Epithelial cell of proximal tubule (primary cell): Measurements from ENCODE around the gene PDE6A. TPM values are rescaled to one million over a fixed set of nuclear protein-coding genes. Genes with fewer than 3 reads are reported as not detected.

Experiments
- DNase-seq: peaks from one replicate; pipeline ENCODE4 v3.0.0-alpha.2; 2011; ENCODE audit warnings: low read depth
- H3K4me3 ChIP-seq: 2 replicates; pipeline ENCODE4 v1.5.1; 2011; ENCODE audit warnings: low read depth, mild to moderate bottlenecking, low read length
- CTCF ChIP-seq: conservative IDR thresholded peaks from 2 replicates; pipeline ENCODE4 v1.5.1; 2012; ENCODE audit warnings: low read depth, mild to moderate bottlenecking, low read length
- total RNA-seq: library from RNA; depleted of rRNA; stranded (reverse); fragments of >200 nt; gene quantifications from 2 replicates; pipeline ENCODE4 v1.2.3, GENCODE V29; 2015

The PDE6A gene
- total RNA-seq, 1 donor from 2014 or later: not detected

DNA sequence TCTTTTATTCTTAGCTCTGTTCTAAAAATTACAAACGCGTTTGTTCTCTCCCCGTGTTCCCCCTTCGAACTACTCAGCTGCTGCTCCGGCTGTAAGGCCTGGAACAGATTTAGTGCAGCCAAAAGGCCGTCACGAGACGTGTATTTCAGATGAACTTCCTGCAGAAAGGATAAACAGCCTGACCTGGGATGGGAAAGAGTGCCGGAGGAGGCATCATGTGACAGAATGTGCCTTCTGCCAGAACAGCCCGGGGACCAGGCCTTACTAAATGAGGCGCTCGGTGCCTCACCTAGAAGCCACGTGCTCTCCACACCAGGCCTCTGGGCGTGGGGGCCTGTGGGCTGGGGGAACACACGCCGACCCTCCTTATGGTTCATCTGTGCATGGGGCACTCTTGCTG is 119.7 kb downstream of the PDE6A start:
- H3K4me3 ChIP-seq: no peak overlapping the region
- TF ChIP-seq CTCF: no peak
- no peak for DNase-seq

- no peak for DNase-seq
- no peak overlapping the region for H3K4me3 ChIP-seq
- TF ChIP-seq CTCF: no peak
Observed at GRCh38 chr5:149824120-149824519, 120.5 kb downstream of the PDE6A start.

GRCh38 chr5:149823375-149823774 is 121.2 kb downstream of the PDE6A start:
- no peak for DNase-seq
- H3K4me3 ChIP-seq: no peak overlapping the region
- no peak for TF ChIP-seq CTCF

GRCh38 chr5:149822301-149822700 is 122.3 kb downstream of the PDE6A start:
- H3K4me3 ChIP-seq: no peak overlapping the region
- TF ChIP-seq CTCF: no peak

GRCh38 chr5:149820536-149821510 is 123.8 kb downstream of the PDE6A start:
- no peak overlapping the region for H3K4me3 ChIP-seq
- TF ChIP-seq CTCF: no peak
- no peak for DNase-seq

More at GRCh38 chr5:149822301-149822700, 122.3 kb downstream of the PDE6A start:
- DNase-seq: no peak

DNA sequence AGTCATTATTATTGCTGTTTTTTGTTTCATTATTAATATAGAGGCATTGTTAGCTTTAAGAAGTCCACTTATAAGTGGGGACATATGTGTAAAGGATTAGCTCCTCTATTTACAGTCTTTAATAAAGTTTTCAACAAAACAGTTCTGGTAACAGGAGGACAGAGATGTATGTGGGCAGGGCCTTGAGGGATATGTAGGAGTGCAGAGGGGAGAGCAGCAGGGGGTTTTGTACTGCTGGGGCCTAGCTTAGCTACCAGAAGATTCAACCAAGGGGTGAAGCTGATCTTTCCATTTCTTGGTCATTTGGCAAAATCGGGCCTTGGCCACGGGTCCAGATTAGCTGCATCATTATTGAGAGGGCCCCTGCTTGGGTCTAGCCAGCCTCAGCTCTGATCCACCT is 124.6 kb downstream of the PDE6A start:
- no peak overlapping the region for H3K4me3 ChIP-seq
- TF ChIP-seq CTCF: no peak
- no peak for DNase-seq
